ENCODE measurements around the gene PROK2.

The PROK2 gene, protein sequence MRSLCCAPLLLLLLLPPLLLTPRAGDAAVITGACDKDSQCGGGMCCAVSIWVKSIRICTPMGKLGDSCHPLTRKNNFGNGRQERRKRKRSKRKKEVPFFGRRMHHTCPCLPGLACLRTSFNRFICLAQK

DNA sequence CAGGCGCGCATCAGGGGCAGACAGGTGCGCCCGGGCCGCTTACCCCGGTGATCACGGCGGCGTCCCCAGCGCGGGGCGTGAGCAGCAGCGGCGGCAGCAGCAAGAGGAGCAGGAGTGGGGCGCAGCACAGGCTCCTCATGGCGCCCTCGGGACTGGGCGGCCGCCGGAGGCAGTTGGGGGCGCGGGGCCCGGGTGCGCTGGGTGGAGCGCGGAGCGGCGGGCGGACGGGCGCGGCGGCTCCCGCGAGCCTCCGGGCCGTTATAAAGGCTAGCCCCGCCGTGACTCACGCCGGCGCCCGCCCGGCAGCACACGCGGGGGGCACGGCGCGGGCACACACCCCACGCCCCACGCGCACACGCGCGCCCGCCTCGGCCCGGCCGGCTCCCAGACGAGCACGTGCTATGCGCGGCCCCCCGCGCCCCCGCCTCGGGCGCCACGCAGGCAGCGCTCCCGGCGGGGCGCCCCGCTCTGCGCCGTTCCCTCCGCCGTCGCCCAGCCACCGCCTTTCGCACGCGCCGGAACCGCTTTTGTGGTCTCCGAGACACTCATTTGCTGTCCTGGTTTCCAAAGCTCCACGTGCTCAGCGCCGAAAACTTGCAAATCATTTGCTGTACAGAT is at the start of gene PROK2:
Gene PROK2, minus strand, starts transcription at position 235 of the 618 bp plus-strand sequence. Its CDS starts 96 bp downstream, at position 139.
- peak within 1 kb of the TSS in 4 of 5 donors; percentile 22 to 61 (median 42) for H3K4me3 ChIP-seq (ENCODE audit: low read depth in 1 of 5, low read length in 5 of 5)
- peaks cover 25 to 55% (median 32%) of the 10 kb centered on the region in 5 donors for H3K27me3 ChIP-seq (ENCODE audit: control insufficient read depth in 5 of 5, insufficient read depth in 4 of 5, low read length in 5 of 5)
- peaks cover 0 to 17% (median 12%) of the 10 kb centered on the region in 5 donors for H3K4me1 ChIP-seq (ENCODE audit: control insufficient read depth in 5 of 5, insufficient read depth in 5 of 5, low read length in 5 of 5)
- no peaks in the 10 kb centered on the region for H3K9me3 ChIP-seq (ENCODE audit: control insufficient read depth in 5 of 5, low read length in 5 of 5)
- no peaks in the 10 kb centered on the region for H3K36me3 ChIP-seq (ENCODE audit: control insufficient read depth in 5 of 5, insufficient read depth in 5 of 5, low read length in 5 of 5)
- H3K27ac ChIP-seq (ENCODE audit: low read depth, low read length), result no peak within 1 kb of the TSS
- H3K9ac ChIP-seq (ENCODE audit: low read length in 5 of 5), result no peak within 1 kb of the TSS

- H3K27me3 ChIP-seq (ENCODE audit: control insufficient read depth in 5 of 5, insufficient read depth in 4 of 5, low read length in 5 of 5), result no peaks in the 10 kb centered on the region
- no peaks in the 10 kb centered on the region for H3K4me1 ChIP-seq (ENCODE audit: control insufficient read depth in 5 of 5, insufficient read depth in 5 of 5, low read length in 5 of 5)
- no peak overlapping the region for H3K4me3 ChIP-seq (ENCODE audit: low read depth in 1 of 5, low read length in 5 of 5)
These were observed 46.7 kb upstream of the PROK2 start for GRCh38 chr3:71831599-71831998.

DNA sequence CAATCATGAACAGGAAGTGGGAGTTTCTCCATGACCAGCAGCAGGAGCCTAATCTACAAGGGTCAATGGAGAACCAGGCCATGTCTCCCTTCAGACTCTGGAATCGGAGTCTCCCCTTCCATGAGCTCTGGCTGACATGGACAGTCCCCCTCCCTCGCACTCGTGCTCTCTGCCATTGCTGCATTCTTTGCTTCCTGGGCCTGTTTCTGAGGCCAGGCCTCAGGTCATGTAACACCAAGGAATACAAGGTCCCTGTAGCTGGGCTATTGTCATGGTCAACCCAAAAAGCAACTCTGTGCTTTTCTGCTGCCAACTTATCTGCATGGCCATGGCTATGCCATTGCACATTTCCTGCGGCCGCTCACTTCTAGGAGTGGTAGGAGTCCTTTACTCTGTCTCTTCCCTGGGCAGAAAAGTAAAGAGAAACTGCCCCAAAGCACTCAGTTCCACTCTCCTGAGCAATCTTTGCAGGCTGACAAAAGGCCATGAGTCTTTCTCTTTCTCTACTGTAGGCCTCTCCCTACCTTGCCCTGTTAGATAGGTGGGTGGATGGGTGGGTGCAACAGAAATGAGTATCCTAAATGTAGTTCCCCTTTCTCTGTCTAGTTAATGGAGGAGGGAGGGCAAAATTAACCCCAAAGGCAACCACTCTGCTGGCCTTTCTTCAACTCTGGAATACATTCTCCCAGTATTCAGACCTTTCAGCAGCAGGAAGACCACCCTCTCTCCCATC is 40.8 kb upstream of the PROK2 start:
- Histone ChIP-seq H3K36me3 (ENCODE audit: control insufficient read depth in 5 of 5, insufficient read depth in 5 of 5, low read length in 5 of 5) (no peaks in the 10 kb centered on the region), H3K27ac (ENCODE audit: low read depth, low read length) (no peak overlapping the region), H3K27me3 (ENCODE audit: control insufficient read depth in 5 of 5, insufficient read depth in 4 of 5, low read length in 5 of 5) (no peaks in the 10 kb centered on the region), H3K9ac (ENCODE audit: low read length in 5 of 5) (no peak overlapping the region), H3K9me3 (ENCODE audit: control insufficient read depth in 5 of 5, low read length in 5 of 5) (no peaks in the 10 kb centered on the region), H3K4me3 (ENCODE audit: low read depth in 1 of 5, low read length in 5 of 5) (no peak overlapping the region), H3K4me1 (ENCODE audit: control insufficient read depth in 5 of 5, insufficient read depth in 5 of 5, low read length in 5 of 5) (peaks cover 0 to 10% (median 5%) of the 10 kb centered on the region in 5 donors)

More at GRCh38 chr3:71831599-71831998, 46.7 kb upstream of the PROK2 start:
- Histone ChIP-seq H3K9me3 (ENCODE audit: control insufficient read depth in 5 of 5, low read length in 5 of 5) (no peaks in the 10 kb centered on the region), H3K36me3 (ENCODE audit: control insufficient read depth in 5 of 5, insufficient read depth in 5 of 5, low read length in 5 of 5) (no peaks in the 10 kb centered on the region), H3K9ac (ENCODE audit: low read length in 5 of 5) (no peak overlapping the region), H3K27ac (ENCODE audit: low read depth, low read length) (no peak overlapping the region)

GRCh38 chr3:71821116-71821515 is 36.2 kb upstream of the PROK2 start:
- Histone ChIP-seq H3K4me3 (ENCODE audit: low read depth in 1 of 5, low read length in 5 of 5) (no peak overlapping the region), H3K36me3 (ENCODE audit: control insufficient read depth in 5 of 5, insufficient read depth in 5 of 5, low read length in 5 of 5) (no peaks in the 10 kb centered on the region), H3K27ac (ENCODE audit: low read depth, low read length) (no peak overlapping the region), H3K9me3 (ENCODE audit: control insufficient read depth in 5 of 5, low read length in 5 of 5) (no peaks in the 10 kb centered on the region), H3K27me3 (ENCODE audit: control insufficient read depth in 5 of 5, insufficient read depth in 4 of 5, low read length in 5 of 5) (no peaks in the 10 kb centered on the region), H3K9ac (ENCODE audit: low read length in 5 of 5) (no peak overlapping the region), H3K4me1 (ENCODE audit: control insufficient read depth in 5 of 5, insufficient read depth in 5 of 5, low read length in 5 of 5) (peaks cover 0 to 10% (median 5%) of the 10 kb centered on the region in 5 donors)

DNA sequence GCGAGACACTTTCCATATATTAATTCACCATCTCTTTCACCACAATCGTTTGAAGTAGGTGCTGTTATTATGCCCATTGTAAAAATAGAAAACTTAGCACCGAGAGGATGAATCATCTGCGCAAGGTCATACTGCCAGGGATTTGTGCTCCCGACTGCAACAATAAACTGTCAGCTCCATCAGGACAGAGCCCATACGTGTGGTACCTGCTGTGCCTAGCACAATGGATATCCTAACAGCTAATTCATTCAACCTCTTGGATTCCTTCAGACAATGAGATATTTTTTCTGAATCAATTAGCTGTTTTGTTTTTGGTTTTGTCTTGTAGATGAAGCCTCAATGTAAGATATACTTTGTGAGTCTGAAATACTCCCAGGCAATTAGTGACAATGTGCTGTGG is 32.3 kb upstream of the PROK2 start:
- Histone ChIP-seq H3K4me3 (ENCODE audit: low read depth in 1 of 5, low read length in 5 of 5) (no peak overlapping the region), H3K27ac (ENCODE audit: low read depth, low read length) (no peak overlapping the region), H3K4me1 (ENCODE audit: control insufficient read depth in 5 of 5, insufficient read depth in 5 of 5, low read length in 5 of 5) (peaks cover 0 to 1% (median 0%) of the 10 kb centered on the region in 5 donors), H3K9me3 (ENCODE audit: control insufficient read depth in 5 of 5, low read length in 5 of 5) (no peaks in the 10 kb centered on the region), H3K9ac (ENCODE audit: low read length in 5 of 5) (no peak overlapping the region), H3K36me3 (ENCODE audit: control insufficient read depth in 5 of 5, insufficient read depth in 5 of 5, low read length in 5 of 5) (no peaks in the 10 kb centered on the region), H3K27me3 (ENCODE audit: control insufficient read depth in 5 of 5, insufficient read depth in 4 of 5, low read length in 5 of 5) (no peaks in the 10 kb centered on the region)

DNA sequence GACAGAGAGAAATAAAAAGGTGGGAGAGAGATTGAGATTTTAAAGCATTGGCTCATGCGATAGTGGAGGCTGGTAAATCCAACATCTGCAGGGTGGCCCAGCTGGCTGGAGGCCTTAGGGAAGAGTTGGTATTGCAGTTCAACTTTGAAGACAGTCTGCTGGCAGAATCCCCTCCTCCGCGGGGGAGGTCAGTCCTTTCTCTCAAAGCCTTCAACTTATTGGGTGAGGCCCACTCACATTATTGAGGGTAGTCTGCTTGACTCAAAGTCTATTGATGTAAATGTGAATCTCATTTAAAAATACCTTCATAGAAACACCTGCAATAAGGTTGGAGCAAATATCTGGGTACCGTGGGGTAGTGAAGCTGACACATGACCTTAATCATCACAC is 31.8 kb upstream of the PROK2 start:
- H3K27ac ChIP-seq (ENCODE audit: low read depth, low read length), result no peak overlapping the region
- no peaks in the 10 kb centered on the region for H3K27me3 ChIP-seq (ENCODE audit: control insufficient read depth in 5 of 5, insufficient read depth in 4 of 5, low read length in 5 of 5)
- no peaks in the 10 kb centered on the region for H3K36me3 ChIP-seq (ENCODE audit: control insufficient read depth in 5 of 5, insufficient read depth in 5 of 5, low read length in 5 of 5)
- no peak overlapping the region for H3K9ac ChIP-seq (ENCODE audit: low read length in 5 of 5)
- no peak overlapping the region for H3K4me3 ChIP-seq (ENCODE audit: low read depth in 1 of 5, low read length in 5 of 5)
- no peaks in the 10 kb centered on the region for H3K4me1 ChIP-seq (ENCODE audit: control insufficient read depth in 5 of 5, insufficient read depth in 5 of 5, low read length in 5 of 5)
- H3K9me3 ChIP-seq (ENCODE audit: control insufficient read depth in 5 of 5, low read length in 5 of 5), result no peaks in the 10 kb centered on the region

DNA sequence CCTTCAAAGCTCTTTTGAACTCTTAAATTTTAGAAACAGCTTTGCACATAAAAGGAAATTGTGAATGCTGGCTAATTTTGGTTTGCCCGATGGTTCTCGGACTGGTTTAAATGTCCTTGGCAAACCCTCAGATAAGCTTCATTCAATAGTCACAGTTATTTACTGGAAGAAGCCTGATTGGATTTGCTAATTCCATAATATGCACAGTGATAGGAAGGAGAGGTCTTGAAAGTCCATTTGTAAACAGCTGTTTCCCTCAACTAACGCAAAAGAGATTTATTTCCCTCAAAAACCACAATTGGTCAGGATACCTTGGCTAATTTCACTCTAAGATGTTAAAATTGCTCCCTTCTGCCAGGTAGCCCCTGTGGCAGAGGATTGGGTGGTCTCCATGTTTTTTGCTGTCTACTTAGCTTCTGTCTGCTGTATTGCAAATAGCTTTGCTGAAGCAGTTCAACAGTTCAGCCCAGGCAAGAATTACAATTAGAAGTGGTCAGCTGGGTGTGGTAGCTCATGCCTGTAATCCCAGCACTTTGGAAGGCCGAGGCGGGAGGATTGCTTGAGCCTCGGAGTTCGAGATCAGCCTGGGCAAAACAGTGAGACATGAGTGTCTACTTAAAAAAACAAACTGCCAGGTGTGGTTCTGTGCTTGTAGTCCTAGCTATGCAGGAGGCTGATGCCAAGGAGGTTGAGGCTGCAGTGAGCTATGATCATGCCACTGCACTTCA is 30.6 kb upstream of the PROK2 start:
- no peaks in the 10 kb centered on the region for H3K36me3 ChIP-seq (ENCODE audit: control insufficient read depth in 5 of 5, insufficient read depth in 5 of 5, low read length in 5 of 5)

GRCh38 chr3:71813704-71814103 is 28.8 kb upstream of the PROK2 start:
- H3K4me1 ChIP-seq (ENCODE audit: control insufficient read depth in 5 of 5, insufficient read depth in 5 of 5, low read length in 5 of 5), result peaks cover 0 to 4% (median 0%) of the 10 kb centered on the region in 5 donors
- no peaks in the 10 kb centered on the region for H3K36me3 ChIP-seq (ENCODE audit: control insufficient read depth in 5 of 5, insufficient read depth in 5 of 5, low read length in 5 of 5)
- no peaks in the 10 kb centered on the region for H3K27me3 ChIP-seq (ENCODE audit: control insufficient read depth in 5 of 5, insufficient read depth in 4 of 5, low read length in 5 of 5)
- H3K9me3 ChIP-seq (ENCODE audit: control insufficient read depth in 5 of 5, low read length in 5 of 5), result no peaks in the 10 kb centered on the region
- H3K4me3 ChIP-seq (ENCODE audit: low read depth in 1 of 5, low read length in 5 of 5), result no peak overlapping the region
- H3K9ac ChIP-seq (ENCODE audit: low read length in 5 of 5), result no peak overlapping the region
- H3K27ac ChIP-seq (ENCODE audit: low read depth, low read length), result no peak overlapping the region

More for the DNA sequence above, 30.6 kb upstream of the PROK2 start:
- no peaks in the 10 kb centered on the region for H3K9me3 ChIP-seq (ENCODE audit: control insufficient read depth in 5 of 5, low read length in 5 of 5)
- no peaks in the 10 kb centered on the region for H3K27me3 ChIP-seq (ENCODE audit: control insufficient read depth in 5 of 5, insufficient read depth in 4 of 5, low read length in 5 of 5)
- H3K9ac ChIP-seq (ENCODE audit: low read length in 5 of 5), result no peak overlapping the region
- no peak overlapping the region for H3K27ac ChIP-seq (ENCODE audit: low read depth, low read length)
- no peaks in the 10 kb centered on the region for H3K4me1 ChIP-seq (ENCODE audit: control insufficient read depth in 5 of 5, insufficient read depth in 5 of 5, low read length in 5 of 5)
- H3K4me3 ChIP-seq (ENCODE audit: low read depth in 1 of 5, low read length in 5 of 5), result no peak overlapping the region

- Histone ChIP-seq H3K27ac (ENCODE audit: low read depth, low read length) (no peak overlapping the region), H3K9me3 (ENCODE audit: control insufficient read depth in 5 of 5, low read length in 5 of 5) (no peaks in the 10 kb centered on the region), H3K9ac (ENCODE audit: low read length in 5 of 5) (no peak overlapping the region), H3K27me3 (ENCODE audit: control insufficient read depth in 5 of 5, insufficient read depth in 4 of 5, low read length in 5 of 5) (no peaks in the 10 kb centered on the region), H3K4me1 (ENCODE audit: control insufficient read depth in 5 of 5, insufficient read depth in 5 of 5, low read length in 5 of 5) (peaks cover 0 to 4% (median 0%) of the 10 kb centered on the region in 5 donors), H3K4me3 (ENCODE audit: low read depth in 1 of 5, low read length in 5 of 5) (no peak overlapping the region), H3K36me3 (ENCODE audit: control insufficient read depth in 5 of 5, insufficient read depth in 5 of 5, low read length in 5 of 5) (no peaks in the 10 kb centered on the region)
These were observed 28.1 kb upstream of the PROK2 start for GRCh38 chr3:71813073-71813472.

DNA sequence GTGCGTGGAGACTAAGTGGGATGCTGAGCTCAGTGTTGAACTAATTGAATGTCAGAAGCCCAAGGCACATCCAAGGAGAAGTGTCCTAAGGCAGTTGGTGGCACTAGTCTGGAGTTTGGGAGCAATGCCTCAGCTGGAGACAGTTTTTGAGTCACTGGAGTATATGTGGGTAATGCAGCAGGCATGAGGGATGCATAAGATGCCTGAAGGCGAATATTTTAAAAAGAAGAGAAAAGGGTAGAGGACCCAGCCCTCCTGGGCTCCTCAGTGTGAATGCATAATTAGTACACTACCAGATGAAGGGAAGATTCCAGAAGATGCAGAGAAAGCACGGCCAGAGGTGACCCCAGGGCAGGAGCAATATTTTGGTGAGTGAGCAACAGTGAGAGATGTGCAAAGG is 25.1 kb upstream of the PROK2 start:
- Histone ChIP-seq H3K9ac (ENCODE audit: low read length in 5 of 5) (no peak overlapping the region), H3K27ac (ENCODE audit: low read depth, low read length) (no peak overlapping the region), H3K9me3 (ENCODE audit: control insufficient read depth in 5 of 5, low read length in 5 of 5) (no peaks in the 10 kb centered on the region), H3K27me3 (ENCODE audit: control insufficient read depth in 5 of 5, insufficient read depth in 4 of 5, low read length in 5 of 5) (no peaks in the 10 kb centered on the region), H3K36me3 (ENCODE audit: control insufficient read depth in 5 of 5, insufficient read depth in 5 of 5, low read length in 5 of 5) (no peaks in the 10 kb centered on the region), H3K4me1 (ENCODE audit: control insufficient read depth in 5 of 5, insufficient read depth in 5 of 5, low read length in 5 of 5) (peaks cover 0 to 4% (median 0%) of the 10 kb centered on the region in 5 donors), H3K4me3 (ENCODE audit: low read depth in 1 of 5, low read length in 5 of 5) (no peak overlapping the region)

All from subcutaneous abdominal adipose tissue (tissue), 5 donors.